NCI-H1436 treated with DMSO at 0.1 percent for 48 hours (cell line): Measurements from ENCODE around the gene ZNF837.

Experiments used
- DNase-seq: peaks from one replicate; lab custom pipeline; 2025; lab: John Stamatoyannopoulos, UW

ZNF837 gene

GRCh38 chr19:58372311-58373133 lies 8.3 kb downstream of the ZNF837 start:
- no peak for DNase-seq

- no peak for DNase-seq
Measured at GRCh38 chr19:58368561-58369360, 12.1 kb downstream of the ZNF837 start.

GRCh38 chr19:58367698-58368454 lies 13.0 kb downstream of the ZNF837 start:
- DNase-seq: no peak

- no peak for DNase-seq
Measured at GRCh38 chr19:58366585-58367430, 14.0 kb downstream of the ZNF837 start.

- DNase-seq: no peak
Measured at GRCh38 chr19:58364146-58364545, 16.7 kb downstream of the ZNF837 start.

- DNase-seq: peak; percentile 92
Measured at GRCh38 chr19:58362272-58362994, 18.4 kb downstream of the ZNF837 start, which contains the start of gene ZNF497. ZNF497 (minus strand) TSS chr19:58362751; CDS start chr19:58357635, 5,116 bp downstream.

- no peak for DNase-seq
Measured at GRCh38 chr19:58361900-58362271, 18.9 kb downstream of the ZNF837 start.

GRCh38 chr19:58357481-58358145 lies 23.2 kb downstream of the ZNF837 start:
- DNase-seq: no peak

- DNase-seq: no peak
Measured at GRCh38 chr19:58356766-58357480, 23.9 kb downstream of the ZNF837 start.

- no peak for DNase-seq
Measured at GRCh38 chr19:58355908-58356765, 24.7 kb downstream of the ZNF837 start.

GRCh38 chr19:58355215-58355796 lies 25.5 kb downstream of the ZNF837 start:
- DNase-seq: no peak

- DNase-seq: no peak
Measured at GRCh38 chr19:58354478-58355030, 26.3 kb downstream of the ZNF837 start.

GRCh38 chr19:58353717-58354477 lies 26.9 kb downstream of the ZNF837 start:
- DNase-seq: no peak

- DNase-seq: no peak
Measured at GRCh38 chr19:58352760-58353671, 27.8 kb downstream of the ZNF837 start, which contains the start of gene A1BG. A1BG (minus strand) TSS chr19:58353492; CDS start chr19:58353437, 55 bp downstream.

GRCh38 chr19:58351990-58352755 lies 28.7 kb downstream of the ZNF837 start:
- no peak for DNase-seq
